GM12878 (cell line): ENCODE results near the gene C19orf44. TPM values are rescaled to one million over a fixed set of nuclear protein-coding genes. Genes with fewer than 3 reads are reported as not detected.

Experiments
- ATAC-seq: fragments of 200-7000 bp; cut with Tn5 transposase; 3 replicates; pipeline ENCODE4 v1.9.1; 2020; ENCODE audit warnings: mild to moderate bottlenecking, moderate library complexity
- BruUV-seq: library from RNA; stranded (reverse); fragments of 400-500 nt; replicated peaks from 2 replicates; lab custom pipeline; 2021; lab: Mats Ljungman, UMichigan
- CTCF ChIA-PET: fragments of 300-600 bp; sonication (Branson Sonifier 250); formaldehyde crosslinking; extraction: SDS; loops from one replicate; lab custom pipeline; 2021; ENCODE audit warnings: inconsistent platforms; lab: Yijun Ruan, JAX
- POLR2A ChIA-PET: fragments of 350-600 bp; formaldehyde crosslinking; extraction: SDS; loops from one replicate; lab custom pipeline; 2021; ENCODE audit warnings: inconsistent platforms; lab: Charles Lee
- RAD21 ChIA-PET: fragments of 300-600 bp; sonication (Branson Sonifier 250); formaldehyde crosslinking; loops from one replicate; lab custom pipeline; 2023; ENCODE audit warnings: antibody characterized with exemption; ENCODE audit not compliant: unreplicated experiment; lab: Charles Lee
- SMC1A ChIA-PET: fragments of 300-600 bp; sonication (Branson Sonifier 250); formaldehyde crosslinking; loops from one replicate; lab custom pipeline; 2023; ENCODE audit not compliant: unreplicated experiment, uncharacterized antibody; lab: Charles Lee
- DNase-seq: peaks from one replicate; pipeline ENCODE4 v3.0.0-alpha.2; 2011; ENCODE audit warnings: low read depth, low spot score
- FAIRE-seq: peaks from 3 replicates; lab custom pipeline; 2011; peaks lifted over from hg19 to GRCh38; lab: Jason Lieb, UNC
- H2AFZ ChIP-seq: 2 replicates; pipeline ENCODE4 v1.6.0; 2011; ENCODE audit warnings: low read depth, low read length, control low read depth; ENCODE audit not compliant: control insufficient read depth
- H3K27ac ChIP-seq: 2 replicates; pipeline ENCODE4 v1.5.1; 2011; ENCODE audit warnings: control low read depth; ENCODE audit not compliant: control insufficient read depth, insufficient read depth
- H3K27me3 ChIP-seq, 2 experiments: replicated peaks in 1 of 2; 2 replicates each; pipeline versions ENCODE4 v1.6.0 to v1.6.1; 2011; ENCODE audit warnings: low read length in 1 of 2; ENCODE audit not compliant: control insufficient read depth in 2 of 2, insufficient read depth in 2 of 2
- H3K36me3 ChIP-seq, 2 experiments: 2 replicates each; pipeline ENCODE4 v1.5.1; 2011; ENCODE audit warnings: low read length in 1 of 2; ENCODE audit not compliant: control insufficient read depth in 2 of 2, insufficient read depth in 2 of 2
- H3K4me1 ChIP-seq: 2 replicates; pipeline ENCODE4 v1.6.1; 2011; ENCODE audit warnings: mild to moderate bottlenecking, low read length, moderate library complexity, mixed read lengths; ENCODE audit not compliant: control insufficient read depth, insufficient read depth
- H3K4me2 ChIP-seq: 2 replicates; pipeline ENCODE4 v1.6.0; 2011; ENCODE audit warnings: control low read depth; ENCODE audit not compliant: control insufficient read depth, insufficient read depth
- H3K4me3 ChIP-seq: fragments of 200-600 bp; sonication (generic); 2 replicates; pipeline ENCODE4 v1.5.1; 2016
- H3K79me2 ChIP-seq: 2 replicates; pipeline ENCODE4 v1.6.0; 2011; ENCODE audit warnings: low read length; ENCODE audit not compliant: control insufficient read depth, insufficient read depth
- H3K9ac ChIP-seq: 2 replicates; pipeline ENCODE4 v1.8.0; 2011; ENCODE audit warnings: low read length, control low read depth, mixed read lengths; ENCODE audit not compliant: control insufficient read depth, insufficient read depth
- H3K9me3 ChIP-seq: replicated peaks from 3 replicates; pipeline ENCODE4 v1.5.1; 2011; ENCODE audit warnings: mild to moderate bottlenecking, low read length; ENCODE audit not compliant: control insufficient read depth, insufficient read depth
- H4K20me1 ChIP-seq: 2 replicates; pipeline ENCODE4 v1.6.0; 2011; ENCODE audit not compliant: control insufficient read depth, insufficient read depth
- BACH1 ChIP-seq: fragments of 450-650 bp; IDR thresholded peaks from 2 replicates; pipeline ENCODE4 v1.6.1; 2017; ENCODE audit warnings: mild to moderate bottlenecking, borderline replicate concordance
- BMI1 ChIP-seq: fragments of 450-650 bp; IDR thresholded peaks from 2 replicates; pipeline ENCODE4 v1.6.1; 2016; ENCODE audit warnings: mild to moderate bottlenecking, moderate library complexity, borderline replicate concordance
- CBX3 ChIP-seq: fragments of 200-600 bp; sonication (generic); IDR thresholded peaks from 2 replicates; pipeline ENCODE4 v1.6.1; 2016; ENCODE audit warnings: low read depth, borderline replicate concordance
- HCFC1 ChIP-seq: fragments of 150-350 bp; IDR thresholded peaks from 2 replicates; pipeline ENCODE4 v1.6.1; 2014; ENCODE audit warnings: low read length
- IRF4 ChIP-seq: IDR thresholded peaks from 2 replicates; pipeline ENCODE4 v1.6.1; 2011; ENCODE audit warnings: low read depth, low read length
- LARP7 ChIP-seq: fragments of 450-650 bp; IDR thresholded peaks from 2 replicates; pipeline ENCODE4 v1.6.1; 2017; ENCODE audit warnings: mild to moderate bottlenecking
- MTA3 ChIP-seq: IDR thresholded peaks from 2 replicates; pipeline ENCODE4 v1.6.1; 2012; ENCODE audit warnings: low read length, inconsistent platforms, borderline replicate concordance
- NR2F1 ChIP-seq: fragments of 450-650 bp; conservative IDR thresholded peaks from 2 replicates; pipeline ENCODE4 v1.6.1; 2017; ENCODE audit warnings: mild to moderate bottlenecking
- PML ChIP-seq: IDR thresholded peaks from 2 replicates; pipeline ENCODE4 v1.6.1; 2012; ENCODE audit warnings: low read length, inconsistent platforms
- RELA ChIP-seq: fragments of 450-650 bp; IDR thresholded peaks from 2 replicates; pipeline ENCODE4 v1.8.0; 2014; ENCODE audit warnings: borderline replicate concordance; ENCODE audit not compliant: partially characterized antibody
- SMC3 ChIP-seq: IDR thresholded peaks from 2 replicates; pipeline ENCODE4 v1.6.1; 2011; ENCODE audit warnings: low read length, improper control_type of control experiment, borderline replicate concordance
- STAT3 ChIP-seq: IDR thresholded peaks from 2 replicates; pipeline ENCODE4 v1.6.1; 2011; ENCODE audit warnings: low read depth, low read length, improper control_type of control experiment
- TCF3 ChIP-seq: IDR thresholded peaks from 2 replicates; pipeline ENCODE4 v1.6.1; 2012; ENCODE audit warnings: low read depth, mild to moderate bottlenecking, low read length, borderline replicate concordance; ENCODE audit not compliant: insufficient read depth
- ZNF384 ChIP-seq: IDR thresholded peaks from 2 replicates; pipeline ENCODE4 v1.6.1; 2012; ENCODE audit warnings: low read depth, mild to moderate bottlenecking, low read length, improper control_type of control experiment, borderline replicate concordance
- ZSCAN29 ChIP-seq: fragments of 450-650 bp; IDR thresholded peaks from 2 replicates; pipeline ENCODE4 v1.6.1; 2017; ENCODE audit warnings: mild to moderate bottlenecking, moderate library complexity
- WGBS: methylation state at CpG from one replicate; pipeline ENCODE4 v1.1.6; 2016; ENCODE audit warnings: low lambda C conversion rate; ENCODE audit not compliant: insufficient replicate concordance, insufficient coverage; ENCODE audit errors: missing lambda C conversion rate; 5-methylcytosine and 5-hydroxymethylcytosine counted together
- in situ Hi-C: fragments of 300-500 bp; cut with MboI; formaldehyde crosslinking; loops from 9 replicates; pipeline ENCODE4 v1.14.3; 2018; ENCODE audit warnings: mixed read lengths
- intact Hi-C: fragments of 100-400 bp; cut with micrococcal nuclease; formaldehyde crosslinking; loops from one replicate; pipeline ENCODE4 v1.14.2; 2022; ENCODE audit not compliant: unreplicated experiment
- polyA plus RNA-seq, 11 experiments: library from polyadenylated mRNA; depleted of rRNA in 4 of 11; unstranded in 6 of 11; stranded (reverse) in 5 of 11; fragments of >200 nt; fragmentation: Nextera tagmentation in 4 of 11; fragmentation: Illumina TruSeq in 1 of 11; extraction: Ambion mirVana in 4 of 11; extraction: Trizol in 1 of 11; gene quantifications; 1 replicate in 1 of 11; 2 replicates in 10 of 11; pipeline versions ENCODE4 v1.2.1 to v1.2.3, GENCODE V29; 2011 to 2016; ENCODE audit warnings: inconsistent platforms in 2 of 11, missing spikeins in 2 of 11, low read depth in 1 of 11
- total RNA-seq, 4 experiments: library from RNA; depleted of rRNA in 3 of 4; stranded (reverse); fragments of >200 nt in 3 of 4; fragmentation: Illumina TruSeq in 1 of 4; extraction: Trizol in 1 of 4; gene quantifications; 2 replicates each; pipeline versions ENCODE4 v1.2.1 to v1.2.3, GENCODE V29; 2013 to 2021
- TF ChIP-seq, protein P1 (sequence below): fragments of 450-650 bp; conservative IDR thresholded peaks from 2 replicates; pipeline ENCODE4 v1.6.1; 2017; ENCODE audit warnings: mild to moderate bottlenecking, moderate library complexity
- TF ChIP-seq, protein P2 (sequence below): fragments of 450-650 bp; formaldehyde crosslinking; IDR thresholded peaks from 2 replicates; pipeline ENCODE4 v1.5.0; 2022; ENCODE audit warnings: mild to moderate bottlenecking, missing genetic modification characterization

C19orf44 gene
- total and polyA plus RNA-seq, 10 of the 15 experiments (the other 5 are each of a cell fraction or from before 2014, with no cell fraction given) = 0.26 to 5.2 (median 3.6) TPM

DNA sequence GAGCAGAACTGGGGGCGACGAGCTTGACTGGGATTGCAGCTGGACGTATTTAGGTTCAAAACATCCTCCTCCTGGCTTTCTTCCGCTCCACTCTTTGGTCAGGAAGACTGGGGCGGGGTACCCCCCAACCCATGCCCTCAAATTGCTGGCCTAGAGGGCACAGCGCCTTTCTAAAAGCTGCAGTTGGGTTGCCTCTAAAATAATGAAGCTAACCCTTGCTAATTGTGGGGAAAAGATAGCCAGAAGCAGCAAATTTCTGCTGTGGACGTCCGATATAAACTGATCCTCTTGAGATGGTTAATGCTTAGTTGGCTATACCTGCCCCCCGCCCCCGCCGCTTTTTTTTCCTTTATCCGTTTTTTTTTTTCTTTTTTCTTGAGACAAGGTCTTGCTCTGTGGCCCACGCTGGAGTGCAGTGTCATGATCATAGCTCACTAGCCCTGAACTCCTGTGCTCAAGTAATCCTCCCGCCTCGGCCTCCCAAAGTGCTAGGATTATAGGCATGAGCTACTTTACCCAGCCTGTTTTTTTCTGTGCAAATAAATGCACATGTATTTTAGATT is 46.8 kb downstream of the C19orf44 start:
- peaks cover 4 to 10% of the 10 kb centered on the region in 2 experiments; a peak in 3 of 4 replicates for H3K36me3 ChIP-seq
- peak overlapping the region; percentile 74 for H3K27ac ChIP-seq
- H3K4me1 ChIP-seq = peaks cover 19% of the 10 kb centered on the region
- intact Hi-C loops = loop anchor here (1.0 to 10.0 kb wide), 3 partner anchors 45 to 98 kb away; no protein-coding TSS in a partner anchor
- H3K4me2 ChIP-seq = peak overlapping the region; percentile 53
- peaks cover 4% of the 10 kb centered on the region; the same call in 1 of the 2 replicates for H4K20me1 ChIP-seq
- no peak for ATAC-seq
- H3K9ac ChIP-seq = peak overlapping the region; percentile 80
- FAIRE-seq = peak; percentile 7
- in situ Hi-C loops = no loop called here
- under 1% methylated on average over 15 of the region's 15 CpGs for WGBS
- H3K4me3 ChIP-seq = peak overlapping the region; percentile 84
- CTCF ChIA-PET = interaction anchor here (0.6 to 1.9 kb wide), 7 partner anchors 24 to 82 kb away, joined by 3 to 7 read pairs (median 3); no protein-coding TSS in a partner anchor
- peaks cover 68% of the 10 kb centered on the region for H3K79me2 ChIP-seq
- H3K27me3 ChIP-seq = no peaks in the 10 kb centered on the region
- H3K9me3 ChIP-seq = no peaks in the 10 kb centered on the region; the same call in 2 of the 3 replicates
- SMC1A ChIA-PET = interaction anchor here (0.6 to 1.1 kb wide), 5 partner anchors 11 to 172 kb away, joined by 3 to 4 read pairs (median 3); no protein-coding TSS in a partner anchor
- peak overlapping the region; percentile 13; the same call in 1 of the 2 replicates for H2AFZ ChIP-seq
- DNase-seq = no peak
- RAD21 ChIA-PET = interaction anchor here (0.6 to 2.7 kb wide), 9 partner anchors 28 to 785 kb away, joined by 3 to 20 read pairs (median 4); no protein-coding TSS in a partner anchor
- POLR2A ChIA-PET = interaction anchor here (0.6 to 6.1 kb wide), 13 partner anchors 22 to 289 kb away, joined by 3 to 72 read pairs (median 3); partner anchors contain the start of genes SIN3B, SLC35E1 and TMEM38A
- 0 out of 2 replicates have a peak, but pooled peaks have one; percentile 3 for TF ChIP-seq NR2F1
- TF ChIP-seq CBX3 = no peak
- peak; percentile 30; the same call in 1 of the 2 replicates for TF ChIP-seq MTA3
- TF ChIP-seq, protein P1, sequence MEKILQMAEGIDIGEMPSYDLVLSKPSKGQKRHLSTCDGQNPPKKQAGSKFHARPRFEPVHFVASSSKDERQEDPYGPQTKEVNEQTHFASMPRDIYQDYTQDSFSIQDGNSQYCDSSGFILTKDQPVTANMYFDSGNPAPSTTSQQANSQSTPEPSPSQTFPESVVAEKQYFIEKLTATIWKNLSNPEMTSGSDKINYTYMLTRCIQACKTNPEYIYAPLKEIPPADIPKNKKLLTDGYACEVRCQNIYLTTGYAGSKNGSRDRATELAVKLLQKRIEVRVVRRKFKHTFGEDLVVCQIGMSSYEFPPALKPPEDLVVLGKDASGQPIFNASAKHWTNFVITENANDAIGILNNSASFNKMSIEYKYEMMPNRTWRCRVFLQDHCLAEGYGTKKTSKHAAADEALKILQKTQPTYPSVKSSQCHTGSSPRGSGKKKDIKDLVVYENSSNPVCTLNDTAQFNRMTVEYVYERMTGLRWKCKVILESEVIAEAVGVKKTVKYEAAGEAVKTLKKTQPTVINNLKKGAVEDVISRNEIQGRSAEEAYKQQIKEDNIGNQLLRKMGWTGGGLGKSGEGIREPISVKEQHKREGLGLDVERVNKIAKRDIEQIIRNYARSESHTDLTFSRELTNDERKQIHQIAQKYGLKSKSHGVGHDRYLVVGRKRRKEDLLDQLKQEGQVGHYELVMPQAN = 0 out of 2 replicates have a peak, but pooled peaks have one; percentile 10
- TF ChIP-seq BMI1 = no peak
- TF ChIP-seq ZSCAN29 = no peak
- peak; percentile 28; the same call in 1 of the 2 replicates for TF ChIP-seq ZNF384
- TF ChIP-seq, protein P2, sequence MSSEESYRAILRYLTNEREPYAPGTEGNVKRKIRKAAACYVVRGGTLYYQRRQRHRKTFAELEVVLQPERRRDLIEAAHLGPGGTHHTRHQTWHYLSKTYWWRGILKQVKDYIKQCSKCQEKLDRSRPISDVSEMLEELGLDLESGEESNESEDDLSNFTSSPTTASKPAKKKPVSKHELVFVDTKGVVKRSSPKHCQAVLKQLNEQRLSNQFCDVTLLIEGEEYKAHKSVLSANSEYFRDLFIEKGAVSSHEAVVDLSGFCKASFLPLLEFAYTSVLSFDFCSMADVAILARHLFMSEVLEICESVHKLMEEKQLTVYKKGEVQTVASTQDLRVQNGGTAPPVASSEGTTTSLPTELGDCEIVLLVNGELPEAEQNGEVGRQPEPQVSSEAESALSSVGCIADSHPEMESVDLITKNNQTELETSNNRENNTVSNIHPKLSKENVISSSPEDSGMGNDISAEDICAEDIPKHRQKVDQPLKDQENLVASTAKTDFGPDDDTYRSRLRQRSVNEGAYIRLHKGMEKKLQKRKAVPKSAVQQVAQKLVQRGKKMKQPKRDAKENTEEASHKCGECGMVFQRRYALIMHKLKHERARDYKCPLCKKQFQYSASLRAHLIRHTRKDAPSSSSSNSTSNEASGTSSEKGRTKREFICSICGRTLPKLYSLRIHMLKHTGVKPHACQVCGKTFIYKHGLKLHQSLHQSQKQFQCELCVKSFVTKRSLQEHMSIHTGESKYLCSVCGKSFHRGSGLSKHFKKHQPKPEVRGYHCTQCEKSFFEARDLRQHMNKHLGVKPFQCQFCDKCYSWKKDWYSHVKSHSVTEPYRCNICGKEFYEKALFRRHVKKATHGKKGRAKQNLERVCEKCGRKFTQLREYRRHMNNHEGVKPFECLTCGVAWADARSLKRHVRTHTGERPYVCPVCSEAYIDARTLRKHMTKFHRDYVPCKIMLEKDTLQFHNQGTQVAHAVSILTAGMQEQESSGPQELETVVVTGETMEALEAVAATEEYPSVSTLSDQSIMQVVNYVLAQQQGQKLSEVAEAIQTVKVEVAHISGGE = no peak
- TF ChIP-seq SMC3 = no peak
- TF ChIP-seq STAT3 = no peak
- no peak for TF ChIP-seq TCF3
- TF ChIP-seq PML = peak; percentile 35; the same call in 1 of the 2 replicates
- TF ChIP-seq LARP7 = 0 out of 2 replicates have a peak, but pooled peaks have one; percentile 1
- no peak for TF ChIP-seq BACH1
- TF ChIP-seq HCFC1 = no peak
- no peak for TF ChIP-seq RELA
- no peak for TF ChIP-seq IRF4
- TSS peak; percentile 91 for BruUV-seq
